C1 segment of cervical spinal cord (tissue), 14 donors: ENCODE results near the gene CDNF.

Experiments used
- DNase-seq, 14 donors: peaks; one replicate each; lab custom pipeline; 2025; lab: John Stamatoyannopoulos, UW

CDNF gene

DNA sequence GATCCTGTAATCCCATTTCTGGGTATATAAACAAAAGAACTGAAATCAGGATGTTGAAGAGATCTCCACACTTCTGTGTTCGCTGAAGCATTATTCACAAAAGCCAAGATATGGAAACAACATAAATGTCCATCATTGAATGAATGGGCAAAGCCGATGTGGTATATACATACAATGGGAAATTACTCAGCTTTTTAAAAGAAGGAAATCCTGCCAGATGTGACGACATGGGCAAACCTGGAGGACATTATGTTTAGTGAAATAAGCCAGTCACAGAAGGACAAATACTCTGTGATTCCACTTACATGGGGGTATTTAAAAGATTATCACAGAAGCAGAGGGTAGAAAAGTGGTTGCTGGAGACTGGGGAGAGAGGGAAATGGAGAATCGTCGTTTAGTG is 39.2 kb downstream of the CDNF start:
- no peak for DNase-seq

GRCh38 chr10:14787938-14788337 is 49.9 kb downstream of the CDNF start:
- no peak for DNase-seq

DNA sequence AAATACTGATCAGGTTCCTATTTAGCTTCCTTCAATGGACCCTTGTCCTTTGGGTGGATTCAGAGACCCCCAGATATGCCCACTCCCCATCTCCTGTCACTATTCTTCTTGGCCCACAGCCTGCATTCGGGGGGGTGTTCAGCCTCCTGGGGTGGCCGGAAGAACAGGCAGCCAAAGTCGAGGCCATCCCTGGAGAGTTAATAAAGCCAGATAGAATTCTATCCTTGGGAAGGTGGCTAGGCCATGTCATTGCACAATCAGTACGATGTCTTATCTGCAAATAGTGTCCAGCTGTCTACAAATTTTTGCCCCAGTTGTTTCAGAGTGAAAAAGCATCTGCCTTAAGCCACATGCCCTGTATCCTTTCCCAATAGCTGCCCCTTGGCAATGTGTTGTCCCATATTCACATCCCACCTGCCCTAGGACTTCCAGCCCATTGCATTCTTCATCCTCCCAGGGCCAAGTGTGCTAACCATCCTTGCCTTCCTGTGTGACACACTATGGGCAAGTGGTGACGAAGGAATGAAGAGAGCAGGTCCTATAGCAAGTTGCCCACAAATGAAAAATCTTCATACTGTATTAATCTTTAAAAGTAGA is 53.3 kb downstream of the CDNF start:
- no peak for DNase-seq

- no peak for DNase-seq
These were observed 55.0 kb downstream of the CDNF start for GRCh38 chr10:14782691-14783363.

GRCh38 chr10:14781763-14782162 is 56.1 kb downstream of the CDNF start:
- no peak for DNase-seq

- DNase-seq, result no peak
These were observed 58.7 kb downstream of the CDNF start for GRCh38 chr10:14779001-14779651.

- DNase-seq, result no peak
These were observed 61.3 kb downstream of the CDNF start for GRCh38 chr10:14776546-14776945.

DNA sequence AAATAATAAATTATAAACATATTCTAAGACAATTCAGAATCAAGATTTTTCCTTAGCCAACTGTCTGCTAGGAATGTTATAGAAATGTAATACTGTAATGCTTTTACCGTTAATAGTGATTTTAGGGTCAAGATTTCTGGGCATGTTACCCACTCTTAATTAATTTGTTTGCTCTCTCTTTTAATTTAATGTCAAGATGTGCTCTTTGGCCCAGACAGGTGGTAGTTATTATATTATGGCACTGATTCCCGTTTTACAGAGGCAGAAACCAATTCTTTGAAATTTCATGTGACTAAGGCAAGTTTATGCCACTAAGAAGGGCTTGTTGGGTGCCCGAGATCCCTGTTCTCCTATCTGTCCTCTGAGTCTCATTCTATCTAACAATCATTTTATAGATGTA is 62.2 kb downstream of the CDNF start:
- no peak for DNase-seq

GRCh38 chr10:14774797-14775196 is 63.0 kb downstream of the CDNF start, which contains the start of gene FAM107B:
Gene FAM107B (minus strand): TSS chr10:14774897. CDS start chr10:14774663, 234 bp downstream.
- DNase-seq, result no peak

- DNase-seq, result no peak
These were observed 63.6 kb downstream of the CDNF start for GRCh38 chr10:14774214-14774580.

- DNase-seq, result no peak
These were observed 64.2 kb downstream of the CDNF start for GRCh38 chr10:14773551-14774213.

GRCh38 chr10:14772399-14772798 is 65.4 kb downstream of the CDNF start:
- no peak for DNase-seq

GRCh38 chr10:14770927-14771326 is 66.9 kb downstream of the CDNF start:
- DNase-seq, result no peak
